Glomerular visceral epithelial cell (primary cell): ENCODE results near the gene ADAP1.
A peak's percentile ranks its signal among the peaks of the same experiment; 100 is the strongest.

Experiments used
- DNase-seq: peaks from one replicate; pipeline ENCODE4 v3.0.0-alpha.2; 2016; ENCODE audit errors: extremely low spot score

Gene ADAP1

DNA sequence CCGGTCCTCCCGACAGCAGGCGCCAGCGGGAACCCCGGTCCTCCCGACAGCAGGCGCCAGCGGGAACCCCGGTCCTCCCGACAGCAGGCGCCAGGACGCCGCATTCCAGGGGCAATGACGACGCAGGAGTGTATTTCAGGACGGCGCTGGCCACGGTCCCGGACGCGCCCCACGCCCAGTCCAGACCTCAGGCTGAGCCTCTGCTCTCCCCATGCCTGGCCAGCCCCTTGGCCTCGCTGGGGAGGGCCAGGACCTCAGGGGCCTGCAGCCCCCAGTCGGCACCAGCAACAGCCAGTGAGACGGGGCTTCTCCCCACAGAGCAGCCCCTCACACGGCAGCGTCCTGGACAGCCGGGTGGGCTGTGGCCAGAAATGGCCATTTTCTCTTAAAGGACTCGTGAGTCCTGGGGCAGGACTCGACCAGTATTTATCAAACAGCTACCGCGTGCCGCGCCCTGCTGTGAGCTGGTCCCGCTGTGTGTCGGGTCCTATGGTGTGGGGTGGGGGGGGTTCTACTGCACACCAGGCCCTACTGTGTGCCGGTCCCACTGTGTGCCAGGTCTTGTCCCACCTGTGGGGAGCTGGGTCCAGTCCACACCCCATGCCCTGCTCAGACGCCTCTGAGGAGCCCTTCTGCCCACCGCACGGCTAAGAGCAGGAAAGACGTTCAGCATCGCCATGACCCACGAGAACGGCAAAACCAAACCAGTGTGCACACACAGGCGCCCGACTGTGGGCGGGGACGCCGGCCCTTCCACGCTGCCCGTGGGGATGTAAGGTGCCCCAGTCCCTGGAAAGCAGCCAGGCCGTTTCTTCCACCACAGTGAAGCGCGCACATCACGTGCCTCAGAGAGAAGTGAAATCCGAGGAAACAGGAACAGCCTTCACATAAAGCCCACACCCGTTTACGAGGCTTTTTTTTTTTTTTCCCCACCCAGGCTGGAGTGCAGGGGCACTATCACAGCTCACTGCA lies 44.8 kb downstream of the ADAP1 start:
- DNase-seq: peak; percentile 29

DNA sequence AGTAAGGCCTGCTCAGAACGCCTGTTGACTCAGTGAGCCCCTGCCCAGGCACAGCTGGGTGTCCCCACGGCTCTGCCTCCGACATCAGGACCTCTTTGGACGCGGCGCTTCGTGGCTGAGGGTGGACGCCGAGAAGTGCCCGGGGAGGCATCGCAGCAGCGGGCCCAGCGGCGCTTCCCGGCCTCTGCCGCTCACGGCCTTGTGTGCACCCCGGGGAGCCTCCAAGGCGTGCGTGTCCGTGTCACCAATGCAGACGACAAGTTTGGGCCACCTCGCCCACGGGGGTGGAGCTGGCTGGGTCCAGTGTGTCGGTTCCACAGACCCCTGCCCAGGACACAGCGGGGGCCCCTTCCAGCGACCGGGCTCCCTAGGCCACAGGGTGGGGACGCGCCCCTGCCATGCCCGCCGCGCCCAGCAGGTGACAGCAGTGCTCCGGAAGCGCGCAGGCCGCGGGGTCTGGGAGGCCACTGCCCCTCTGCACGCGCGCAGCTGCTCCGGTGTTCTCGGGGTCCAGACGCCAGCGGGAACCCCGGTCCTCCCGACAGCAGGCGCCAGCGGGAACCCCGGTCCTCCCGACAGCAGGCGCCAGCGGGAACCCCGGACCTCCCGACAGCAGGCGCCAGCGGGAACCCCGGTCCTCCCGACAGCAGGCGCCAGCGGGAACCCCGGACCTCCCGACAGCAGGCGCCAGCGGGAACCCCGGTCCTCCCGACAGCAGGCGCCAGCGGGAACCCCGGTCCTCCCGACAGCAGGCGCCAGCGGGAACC lies 45.7 kb downstream of the ADAP1 start:
- peak; percentile 52 for DNase-seq

DNA sequence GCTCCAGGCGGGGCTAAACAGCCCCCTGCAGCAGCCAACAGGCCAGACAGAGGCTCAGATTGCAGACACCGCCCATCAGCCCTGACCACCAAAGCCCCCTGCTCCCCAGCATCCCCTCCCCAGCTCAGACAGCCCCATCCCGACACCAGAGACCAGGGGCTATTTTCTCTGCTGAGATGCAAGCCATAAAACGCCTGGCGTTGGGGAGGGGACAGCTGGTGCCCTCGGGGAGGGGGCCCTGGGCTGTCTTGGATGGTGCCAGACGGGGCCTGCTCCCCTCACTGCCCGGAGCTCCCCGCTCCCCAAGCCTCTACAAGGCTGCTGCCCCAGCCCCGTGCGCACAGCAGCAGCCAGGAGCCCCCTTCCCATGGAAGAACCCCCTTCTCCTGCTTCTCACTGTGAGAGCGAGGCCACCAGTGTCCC lies 46.3 kb downstream of the ADAP1 start:
- DNase-seq: no peak

DNA sequence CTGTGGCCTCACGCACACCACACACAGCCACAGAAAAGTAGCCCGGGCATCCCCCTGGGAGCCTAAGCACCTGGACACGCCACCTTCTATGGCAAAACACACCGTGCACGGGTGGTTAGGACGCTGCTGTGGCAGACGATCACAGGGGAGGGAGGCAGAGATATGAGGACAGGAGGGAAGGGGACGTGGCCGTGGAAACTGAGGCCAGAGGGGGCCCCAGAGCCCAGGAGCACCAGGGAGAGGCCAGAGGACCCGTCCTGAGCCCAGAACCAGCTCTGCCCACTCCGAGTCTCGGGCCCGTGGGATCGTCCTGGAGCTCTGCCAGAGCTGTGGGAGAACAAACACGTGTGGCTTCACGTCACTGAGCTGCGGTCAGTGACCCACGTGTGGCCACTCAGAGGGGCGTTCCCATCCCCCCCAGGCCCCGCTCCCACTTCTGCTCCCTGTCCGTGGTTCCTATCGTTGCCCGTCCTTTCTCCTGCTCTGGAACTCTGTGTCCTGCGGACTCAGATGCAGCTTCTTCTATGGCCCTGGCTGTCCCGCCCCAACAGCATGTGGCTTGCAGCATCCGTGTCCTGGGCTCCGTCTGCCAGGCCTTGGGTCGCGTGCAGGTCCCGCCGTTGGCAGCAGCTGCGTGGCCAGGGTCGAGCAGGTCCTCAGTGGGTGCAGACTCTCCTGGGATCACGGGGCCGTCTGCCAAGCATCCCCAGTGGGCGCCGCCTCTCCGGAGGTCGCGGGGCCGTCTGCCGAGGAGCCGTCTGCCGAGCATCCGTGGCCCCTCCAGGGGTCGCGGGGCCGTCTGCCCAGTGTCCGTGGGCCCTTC lies 47.1 kb downstream of the ADAP1 start:
- DNase-seq: no peak

DNA sequence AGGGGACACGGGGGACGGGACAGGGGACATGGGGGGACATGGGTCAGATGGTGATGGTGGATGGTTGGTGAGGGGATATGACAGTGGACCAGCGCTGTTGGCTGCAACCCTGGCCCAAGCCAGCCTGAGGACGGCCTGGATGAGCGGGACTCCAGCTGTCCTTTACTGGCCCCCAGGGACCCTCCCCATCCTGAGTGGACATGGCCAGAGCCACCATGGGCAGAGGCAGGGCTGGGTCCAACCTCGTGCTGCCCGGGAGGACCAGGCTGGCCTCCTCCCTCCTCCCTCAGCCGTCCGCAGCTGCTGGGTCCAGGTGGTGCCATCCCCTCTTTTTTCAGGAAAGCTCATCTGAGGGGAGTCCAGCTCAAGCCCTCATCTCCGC lies 47.7 kb downstream of the ADAP1 start:
- DNase-seq: no peak

DNA sequence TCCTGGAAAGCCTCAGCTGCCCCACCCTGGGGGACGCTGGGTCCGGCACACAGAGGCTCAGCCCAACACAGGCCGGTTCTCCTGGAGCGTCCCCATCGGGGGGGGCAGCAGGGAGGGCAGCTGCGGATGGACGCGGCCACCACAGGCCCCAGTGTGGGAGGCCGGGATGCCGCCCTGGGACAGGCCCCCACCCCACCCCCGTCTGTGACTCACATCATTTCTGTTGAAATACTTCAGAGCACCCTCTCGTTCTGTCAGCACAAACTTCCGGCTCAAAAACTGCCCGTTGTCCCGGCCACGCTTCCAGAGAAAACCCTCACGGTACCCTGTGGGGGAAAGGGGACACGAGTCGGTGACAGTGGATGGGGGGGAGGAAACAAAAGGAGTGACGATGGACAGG lies 49.6 kb downstream of the ADAP1 start:
- no peak for DNase-seq

DNA sequence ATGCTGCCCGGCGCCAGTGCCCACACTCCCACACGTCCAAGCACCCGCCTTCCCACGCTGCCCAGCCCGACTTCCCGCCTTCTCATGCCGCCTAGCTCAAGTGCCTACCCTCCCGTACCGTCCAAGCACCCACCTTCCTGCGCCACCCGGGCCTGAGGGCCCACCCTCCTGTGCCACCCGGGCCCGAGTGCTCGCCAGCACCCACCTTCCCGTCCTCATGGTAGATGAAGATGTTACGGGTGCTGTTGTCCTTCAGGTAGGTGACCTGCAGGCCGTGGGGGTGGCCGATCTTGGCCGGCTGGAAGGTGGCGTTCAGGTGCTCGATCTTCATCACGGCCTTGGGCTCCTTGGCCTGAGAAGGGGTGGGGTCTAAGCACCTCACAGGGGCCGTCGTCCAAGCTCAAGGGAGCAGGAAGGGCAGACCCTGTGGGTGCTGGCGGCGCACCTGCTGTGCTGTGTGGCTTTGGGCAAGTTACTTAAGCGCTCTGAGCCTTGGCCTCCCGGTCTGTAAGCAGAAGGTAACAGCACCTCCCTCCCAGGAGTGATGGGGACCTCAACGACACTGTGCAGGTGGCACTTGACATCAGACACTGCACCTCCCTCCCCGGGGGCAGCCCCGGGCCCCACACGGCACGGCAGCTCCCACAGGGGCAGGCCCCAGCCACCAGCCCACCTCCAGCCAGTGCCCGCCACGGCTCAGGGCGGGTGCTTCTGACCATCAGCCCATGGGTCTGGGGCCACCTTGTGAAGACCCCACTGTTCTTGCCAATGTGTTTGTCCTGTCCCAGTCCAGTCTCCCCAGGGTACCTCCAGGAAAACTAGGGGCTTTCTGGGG lies 50.3 kb downstream of the ADAP1 start:
- no peak for DNase-seq

DNA sequence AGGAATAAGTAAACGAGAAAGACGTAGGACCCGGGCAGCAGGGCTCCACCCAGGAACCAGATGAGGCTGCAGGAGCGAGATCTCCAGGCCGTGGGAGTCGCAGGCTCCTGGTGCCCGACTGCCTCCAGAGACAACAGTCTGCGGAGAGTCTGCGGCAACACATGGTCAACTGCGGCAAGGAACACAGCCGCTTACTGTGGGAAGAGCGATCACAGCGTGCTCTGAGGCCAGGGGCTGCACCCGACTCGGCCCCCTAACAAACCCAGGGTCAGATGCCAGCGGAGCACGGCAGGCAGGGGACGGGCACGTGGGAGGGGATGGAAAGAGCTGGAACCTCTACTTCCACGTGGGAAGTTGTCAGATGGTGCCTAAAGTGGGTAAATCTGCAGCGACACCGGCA lies 51.5 kb downstream of the ADAP1 start:
- DNase-seq: no peak

DNA sequence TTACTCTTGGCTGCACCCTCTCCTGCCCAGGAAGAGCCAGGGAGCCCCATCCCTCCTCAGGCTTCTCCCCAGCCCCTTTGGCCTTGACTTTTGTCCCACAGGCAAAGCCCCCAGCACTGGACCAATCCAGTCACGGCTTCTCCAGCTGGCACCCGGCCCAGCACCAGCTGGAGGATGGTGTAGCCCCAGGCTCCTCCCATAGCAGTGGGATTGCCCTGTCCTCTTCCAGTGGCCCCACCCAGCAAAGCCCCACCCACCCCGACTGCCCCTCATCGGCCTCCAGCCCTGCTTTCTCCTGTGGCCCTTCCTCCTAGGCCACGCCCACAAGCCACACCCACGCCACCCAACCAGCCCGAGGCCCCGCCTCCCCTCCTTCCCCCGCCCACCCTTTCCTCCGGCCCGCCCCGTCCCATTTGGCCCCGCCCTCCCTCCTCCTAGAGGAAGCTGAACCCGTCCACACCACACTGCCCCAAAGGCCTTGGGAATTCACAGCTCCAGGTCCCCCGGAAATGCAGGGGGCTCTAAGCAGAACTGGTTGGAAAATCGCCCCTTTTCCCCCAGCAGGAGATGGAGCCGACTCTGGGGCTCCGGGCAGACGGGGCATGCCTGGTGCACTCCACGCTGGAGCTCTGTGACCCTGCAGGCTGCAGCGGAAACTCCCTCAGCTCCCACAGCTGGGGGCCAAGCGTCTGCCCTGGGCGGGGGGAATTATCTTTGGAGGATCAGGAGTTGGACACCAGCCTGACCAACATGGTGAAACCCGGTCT lies 52.9 kb downstream of the ADAP1 start:
- peak; percentile 84 for DNase-seq

DNA sequence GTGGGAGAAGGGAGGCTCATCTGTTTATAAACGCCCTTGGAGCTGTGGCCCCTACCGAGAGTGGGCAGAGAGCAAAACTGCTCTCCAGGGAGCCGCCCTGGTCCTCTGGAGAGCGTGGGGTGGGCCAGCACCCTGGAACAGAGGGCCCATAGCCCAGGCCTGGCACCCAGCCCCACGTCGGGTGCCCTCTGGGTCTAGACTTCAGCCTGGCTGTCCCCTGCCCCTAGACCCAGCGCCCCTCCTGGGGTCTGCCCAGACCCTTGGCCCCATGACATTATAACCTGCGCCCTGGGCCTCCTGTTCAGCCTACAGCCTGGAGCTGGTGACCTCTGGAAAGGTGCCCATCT lies 53.5 kb downstream of the ADAP1 start:
- no peak for DNase-seq

DNA sequence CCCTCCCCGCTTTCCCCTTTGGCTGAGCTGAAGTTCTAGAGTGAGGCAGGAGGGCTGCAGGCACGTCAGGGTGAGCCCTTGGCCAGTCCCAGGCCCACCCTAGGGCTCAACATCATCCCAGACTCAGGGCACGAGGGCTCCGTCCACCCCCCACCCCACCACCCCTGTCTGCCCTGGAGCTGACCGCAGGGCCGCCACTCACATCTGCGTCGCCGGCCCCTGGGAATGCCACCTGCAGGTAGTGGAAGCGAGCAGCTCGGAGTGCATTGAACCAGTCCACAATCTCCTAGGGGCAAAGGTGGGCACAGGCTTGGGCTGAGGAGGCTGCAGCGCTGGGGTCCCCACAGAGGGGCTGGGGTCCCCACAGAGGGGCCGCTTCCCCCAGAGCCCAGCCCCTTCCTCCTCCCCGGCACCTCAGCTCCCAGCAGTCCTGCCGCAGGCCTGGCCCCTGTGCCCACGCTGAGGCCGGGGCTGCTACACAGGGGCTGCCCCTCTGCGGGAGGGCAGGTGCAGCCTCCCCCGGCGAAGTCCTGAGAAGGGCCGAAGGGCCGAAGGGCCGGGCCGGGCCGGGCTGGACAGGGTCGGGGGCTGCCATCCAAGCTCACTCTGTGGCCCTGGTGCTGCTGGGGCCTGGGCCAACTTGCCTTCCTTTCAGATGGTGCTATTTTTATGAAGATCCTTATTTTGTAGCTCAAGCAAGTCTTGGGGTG lies 54.0 kb downstream of the ADAP1 start:
- DNase-seq: no peak

DNA sequence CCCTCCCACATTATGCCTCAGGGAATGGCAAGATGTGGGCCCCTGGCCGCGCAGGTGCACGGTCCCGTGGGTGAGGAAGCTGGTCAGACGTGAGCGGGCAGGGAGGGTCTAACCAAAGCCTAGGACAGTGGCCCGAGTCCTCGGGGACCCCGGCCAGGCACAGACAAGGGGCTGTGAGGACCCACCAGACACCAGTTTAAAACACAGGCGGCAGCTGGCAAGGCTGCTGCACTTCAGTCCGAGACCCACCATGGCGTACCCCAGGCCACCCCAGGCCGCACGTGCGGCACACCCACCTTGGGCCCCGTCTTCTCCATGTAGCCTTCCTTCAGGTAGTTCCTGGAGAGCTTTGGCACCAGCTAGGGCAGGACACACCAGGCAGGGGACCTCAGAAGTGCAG lies 54.7 kb downstream of the ADAP1 start:
- DNase-seq: no peak

DNA sequence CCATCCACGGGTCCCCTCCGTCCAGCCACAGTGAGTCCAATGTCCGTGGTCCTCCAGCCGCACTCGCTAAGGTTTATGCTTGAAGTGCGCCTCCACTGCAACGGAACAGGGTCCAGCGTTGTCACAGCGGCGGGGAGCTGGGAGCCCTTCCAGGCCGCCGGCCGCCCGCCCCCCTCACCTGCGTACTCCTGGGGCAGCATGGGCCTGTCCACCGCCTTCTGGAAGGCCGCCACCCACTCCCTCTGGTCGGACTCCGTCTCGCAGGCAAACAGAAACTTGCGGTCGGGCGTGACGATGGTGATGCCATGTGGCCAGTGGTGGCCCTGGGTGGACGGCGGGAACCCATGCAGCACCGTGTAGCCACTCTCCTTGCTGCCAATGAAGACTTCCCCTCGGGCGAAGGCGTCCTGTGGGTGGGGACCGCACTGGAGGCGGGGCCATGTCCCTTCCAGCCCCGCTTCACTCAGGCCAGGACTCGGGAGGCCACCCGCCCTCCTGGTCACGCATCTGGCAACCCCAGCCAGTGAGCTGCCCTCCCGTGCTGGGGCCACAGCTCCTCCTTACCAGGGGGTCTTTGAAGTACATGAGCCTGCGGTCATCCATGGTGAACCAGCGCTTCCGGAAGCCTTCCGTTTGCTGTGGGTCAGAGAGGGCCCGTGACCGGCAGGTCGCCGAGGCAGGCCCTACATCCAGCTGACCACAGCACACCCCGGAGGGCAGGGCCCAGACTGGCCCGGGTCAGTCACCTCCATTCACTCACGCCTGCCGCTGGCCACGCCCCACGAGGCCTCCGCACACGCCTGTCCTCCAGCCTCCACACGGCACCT lies 55.4 kb downstream of the ADAP1 start:
- no peak for DNase-seq

DNA sequence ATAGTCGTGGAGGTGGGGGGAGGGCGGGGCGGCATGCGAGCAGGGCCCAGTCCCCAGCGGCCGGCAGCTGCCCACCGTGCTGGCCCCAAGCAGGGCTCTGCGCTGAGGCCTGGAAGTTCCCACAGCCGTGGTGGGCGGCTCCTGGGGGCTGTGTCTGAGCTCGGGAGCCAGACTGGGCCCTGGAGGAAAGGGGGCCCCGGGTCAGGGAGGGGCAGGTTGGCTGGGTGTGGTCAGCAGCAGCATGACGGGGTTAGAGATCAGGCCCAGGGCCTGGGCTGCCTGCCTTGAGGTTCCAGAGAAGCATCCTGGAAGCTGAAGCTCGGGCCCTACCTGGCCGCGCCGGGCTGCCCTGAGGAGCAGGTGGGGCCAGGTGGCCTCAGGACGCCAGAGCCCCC lies 56.0 kb downstream of the ADAP1 start:
- no peak for DNase-seq

DNA sequence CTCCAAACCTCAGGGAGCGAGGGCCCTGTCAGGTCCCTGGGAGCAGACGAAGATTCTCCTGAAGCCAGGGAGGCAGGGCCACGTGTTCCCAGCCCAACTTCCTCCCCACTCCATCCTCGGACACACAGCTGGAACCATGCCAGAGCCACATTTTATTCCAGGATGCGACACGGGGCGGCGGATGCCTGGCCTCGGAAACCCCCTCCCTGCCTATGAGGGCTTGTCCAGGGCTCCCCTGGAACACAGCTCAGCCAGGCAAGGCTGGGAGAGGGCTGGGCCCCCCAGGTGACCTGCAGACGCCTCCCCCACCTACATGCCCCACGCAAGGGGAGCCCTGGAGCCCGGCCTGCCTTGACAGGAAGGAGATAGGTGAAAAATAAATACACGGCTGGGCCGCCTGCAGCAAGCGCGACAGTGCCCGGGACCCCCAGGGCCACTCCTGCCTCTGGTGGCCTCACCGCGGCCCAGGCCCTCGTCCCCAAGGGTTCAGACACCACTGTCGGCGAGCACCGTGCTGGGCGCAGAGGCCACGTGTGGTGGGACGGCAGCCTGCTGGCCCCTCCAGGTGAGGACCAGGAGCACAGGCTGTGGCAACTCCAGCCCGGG lies 56.6 kb downstream of the ADAP1 start:
- DNase-seq: peak; percentile 26

DNA sequence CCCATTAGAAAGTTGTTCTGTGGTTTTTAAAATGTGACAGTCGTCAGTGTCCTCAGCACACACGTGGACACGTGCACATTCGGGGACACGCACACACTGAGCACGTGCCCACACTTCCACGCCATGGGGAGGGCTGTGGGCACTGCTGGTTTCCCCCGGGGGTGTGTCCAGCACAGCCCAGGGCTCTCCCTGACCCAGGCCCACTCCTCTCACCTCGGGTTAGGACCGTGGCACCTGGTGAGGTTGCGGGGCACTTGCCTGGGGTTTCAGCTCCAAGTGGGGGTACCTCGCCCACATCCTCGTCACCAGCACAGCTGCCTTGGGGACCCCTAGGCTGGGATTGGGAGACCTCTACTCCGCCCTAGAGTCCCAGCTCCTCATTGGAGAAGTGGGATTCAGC lies 57.4 kb downstream of the ADAP1 start:
- no peak for DNase-seq

DNA sequence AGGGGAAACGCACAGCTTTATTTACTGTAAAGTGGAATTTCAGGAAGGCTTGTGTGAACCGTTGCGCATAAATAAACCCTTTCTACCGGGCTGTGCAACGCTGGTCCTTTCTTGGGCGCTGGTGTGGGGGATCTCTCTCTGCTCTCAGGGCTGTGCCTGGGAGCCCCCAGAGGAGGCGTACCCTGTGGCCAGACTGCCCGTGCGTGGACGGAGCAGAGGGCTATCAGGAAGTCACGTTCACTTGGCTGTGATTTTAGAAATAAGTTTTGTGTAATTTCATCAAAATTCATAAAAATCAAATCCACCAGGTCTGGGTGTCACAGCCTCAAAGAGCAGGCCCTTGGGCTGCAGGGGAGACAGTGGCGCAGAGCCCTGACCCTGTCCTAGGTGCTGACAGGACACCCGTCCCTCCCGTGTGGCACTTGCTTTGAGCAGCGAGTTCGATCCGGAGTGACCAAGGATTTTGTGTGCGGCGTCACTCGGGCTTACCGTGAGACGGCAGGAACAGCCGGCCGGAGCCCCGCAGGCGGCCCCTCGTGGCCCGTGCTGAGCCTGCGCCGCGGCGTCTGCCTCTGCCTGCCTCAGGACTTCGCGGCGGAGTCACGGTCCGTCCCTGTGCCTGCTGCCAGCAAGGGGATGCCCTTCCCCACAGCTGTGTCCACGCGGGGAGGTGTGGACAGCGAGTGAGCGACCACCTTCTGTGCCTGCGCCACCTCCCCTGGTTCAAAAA lies 58.0 kb downstream of the ADAP1 start:
- no peak for DNase-seq
